NCI-H748 treated with DMSO at 0.1 percent for 48 hours (cell line): ENCODE results near the gene WNT7A.

Experiments
- DNase-seq: peaks from one replicate; lab custom pipeline; 2025; lab: John Stamatoyannopoulos, UW

WNT7A gene

GRCh38 chr3:13826672-13827071, 53.2 kb downstream of the WNT7A start:
- DNase-seq: no peak

GRCh38 chr3:13825821-13826220, 54.0 kb downstream of the WNT7A start:
- DNase-seq: no peak

GRCh38 chr3:13825311-13825579, 54.6 kb downstream of the WNT7A start:
- no peak for DNase-seq

GRCh38 chr3:13824521-13825310, 55.2 kb downstream of the WNT7A start:
- DNase-seq: no peak

- no peak for DNase-seq
Observed at GRCh38 chr3:13823692-13824091, 56.2 kb downstream of the WNT7A start.

GRCh38 chr3:13822871-13823585, 56.8 kb downstream of the WNT7A start:
- no peak for DNase-seq

- DNase-seq: no peak
Observed at GRCh38 chr3:13822042-13822441, 57.8 kb downstream of the WNT7A start.

- no peak for DNase-seq
Observed at GRCh38 chr3:13821126-13821525, 58.7 kb downstream of the WNT7A start.

- DNase-seq: no peak
Observed at GRCh38 chr3:13818919-13819318, 61.0 kb downstream of the WNT7A start.

GRCh38 chr3:13815088-13815683, 64.7 kb downstream of the WNT7A start:
- no peak for DNase-seq

GRCh38 chr3:13812034-13812471, 67.8 kb downstream of the WNT7A start:
- no peak for DNase-seq

GRCh38 chr3:13811614-13812013, 68.3 kb downstream of the WNT7A start:
- DNase-seq: no peak

GRCh38 chr3:13808550-13808949, 71.3 kb downstream of the WNT7A start:
- DNase-seq: no peak

- DNase-seq: no peak
Observed at GRCh38 chr3:13801361-13802204, 78.3 kb downstream of the WNT7A start.

GRCh38 chr3:13800064-13800463, 79.8 kb downstream of the WNT7A start:
- DNase-seq: no peak

- no peak for DNase-seq
Observed at GRCh38 chr3:13798401-13798800, 81.5 kb downstream of the WNT7A start.

- no peak for DNase-seq
Observed at GRCh38 chr3:13796701-13797460, 83.0 kb downstream of the WNT7A start.

- no peak for DNase-seq
Observed at GRCh38 chr3:13795816-13796215, 84.1 kb downstream of the WNT7A start.

- DNase-seq: no peak
Observed at GRCh38 chr3:13794322-13794721, 85.5 kb downstream of the WNT7A start.

GRCh38 chr3:13793451-13793850, 86.4 kb downstream of the WNT7A start:
- no peak for DNase-seq

- DNase-seq: no peak
Observed at GRCh38 chr3:13792512-13793371, 87.1 kb downstream of the WNT7A start.
